ENCODE measurements around the gene NLRP9.

NLRP9 gene

DNA sequence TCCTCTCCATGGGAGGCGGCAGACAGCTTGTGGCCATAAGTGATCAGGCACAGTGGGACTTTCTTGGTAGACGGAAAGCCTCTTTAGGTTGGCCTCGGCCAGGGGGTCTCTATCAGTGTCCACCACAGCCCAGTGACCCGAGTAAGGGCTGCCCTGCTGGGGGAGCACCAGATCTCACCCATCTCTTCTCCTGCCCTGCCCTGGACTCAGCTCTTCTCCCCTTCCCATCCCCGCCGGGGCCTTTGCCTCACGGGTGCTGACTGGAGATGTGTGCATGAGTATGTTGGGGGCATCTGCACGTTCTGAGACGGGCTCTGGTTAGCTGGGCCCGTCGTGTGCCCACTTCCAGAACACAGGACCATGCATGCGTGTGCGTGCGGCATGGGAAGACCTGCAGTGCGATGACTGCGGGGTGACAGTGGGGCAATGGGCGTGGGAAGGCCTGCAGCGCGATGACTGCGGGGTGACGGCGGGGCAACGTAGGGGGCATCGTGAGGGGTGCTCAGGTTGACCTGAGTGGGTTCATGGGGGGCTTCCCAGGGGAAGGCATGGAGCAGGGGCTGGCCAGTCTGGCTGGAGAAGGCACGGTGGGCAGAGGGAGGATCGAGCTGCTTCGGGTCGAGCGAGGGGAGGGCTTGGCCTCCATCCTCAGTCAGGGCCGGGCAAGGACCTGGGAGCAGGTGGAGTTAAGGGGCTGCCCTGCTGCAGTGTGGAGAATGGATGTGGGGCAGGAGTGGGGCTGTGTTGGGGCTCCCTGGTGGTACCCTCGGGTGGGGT, 47.2 kb downstream of the NLRP9 start:
- no peak for DNase-seq (ENCODE audit: low read depth)
- H3K4me3 ChIP-seq (ENCODE audit: low read depth, low read length) = no peak overlapping the region
- TF ChIP-seq, protein P1, sequence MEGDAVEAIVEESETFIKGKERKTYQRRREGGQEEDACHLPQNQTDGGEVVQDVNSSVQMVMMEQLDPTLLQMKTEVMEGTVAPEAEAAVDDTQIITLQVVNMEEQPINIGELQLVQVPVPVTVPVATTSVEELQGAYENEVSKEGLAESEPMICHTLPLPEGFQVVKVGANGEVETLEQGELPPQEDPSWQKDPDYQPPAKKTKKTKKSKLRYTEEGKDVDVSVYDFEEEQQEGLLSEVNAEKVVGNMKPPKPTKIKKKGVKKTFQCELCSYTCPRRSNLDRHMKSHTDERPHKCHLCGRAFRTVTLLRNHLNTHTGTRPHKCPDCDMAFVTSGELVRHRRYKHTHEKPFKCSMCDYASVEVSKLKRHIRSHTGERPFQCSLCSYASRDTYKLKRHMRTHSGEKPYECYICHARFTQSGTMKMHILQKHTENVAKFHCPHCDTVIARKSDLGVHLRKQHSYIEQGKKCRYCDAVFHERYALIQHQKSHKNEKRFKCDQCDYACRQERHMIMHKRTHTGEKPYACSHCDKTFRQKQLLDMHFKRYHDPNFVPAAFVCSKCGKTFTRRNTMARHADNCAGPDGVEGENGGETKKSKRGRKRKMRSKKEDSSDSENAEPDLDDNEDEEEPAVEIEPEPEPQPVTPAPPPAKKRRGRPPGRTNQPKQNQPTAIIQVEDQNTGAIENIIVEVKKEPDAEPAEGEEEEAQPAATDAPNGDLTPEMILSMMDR (IDR thresholded peaks at IDR 0.05; ENCODE audit: control insufficient read depth, extremely low read depth, insufficient read depth) = no peak

DNA sequence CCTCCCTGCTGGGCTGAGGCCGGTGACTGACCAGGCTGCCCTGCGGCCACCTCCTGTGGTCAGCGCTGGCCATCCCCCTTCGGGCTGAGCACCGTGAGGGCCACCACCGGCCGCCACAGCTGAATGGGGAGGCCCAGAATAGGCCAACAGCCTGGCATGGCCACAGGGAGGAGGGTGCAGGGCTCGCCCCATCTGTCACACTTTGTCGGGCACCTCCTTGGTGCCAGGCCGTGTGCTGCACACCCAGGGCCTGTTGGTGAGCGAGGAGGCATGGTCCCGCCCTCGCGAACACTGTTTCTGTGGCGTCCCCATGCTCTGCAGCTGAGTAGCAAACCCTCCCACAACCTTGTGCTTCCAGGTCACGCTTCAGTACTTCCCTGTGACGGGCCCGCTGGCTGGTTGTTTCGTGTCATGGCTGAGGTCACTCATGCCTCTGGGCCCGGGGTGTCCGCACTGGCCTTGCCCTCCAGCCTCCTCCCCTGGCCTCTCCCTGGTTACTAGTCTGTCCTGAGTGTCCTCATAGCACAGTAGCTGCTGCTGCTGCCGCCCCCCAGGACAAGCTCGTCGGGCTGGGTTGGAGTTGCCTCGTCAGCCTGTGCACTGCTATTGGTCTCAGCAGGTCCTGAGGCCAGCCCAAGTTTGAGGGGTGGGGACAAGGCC, 48.0 kb downstream of the NLRP9 start:
- TF ChIP-seq, protein P1 (IDR thresholded peaks at IDR 0.05; ENCODE audit: control insufficient read depth, extremely low read depth, insufficient read depth) = no peak
- no peak overlapping the region for H3K4me3 ChIP-seq (ENCODE audit: low read depth, low read length)
- DNase-seq (ENCODE audit: low read depth) = no peak

DNA sequence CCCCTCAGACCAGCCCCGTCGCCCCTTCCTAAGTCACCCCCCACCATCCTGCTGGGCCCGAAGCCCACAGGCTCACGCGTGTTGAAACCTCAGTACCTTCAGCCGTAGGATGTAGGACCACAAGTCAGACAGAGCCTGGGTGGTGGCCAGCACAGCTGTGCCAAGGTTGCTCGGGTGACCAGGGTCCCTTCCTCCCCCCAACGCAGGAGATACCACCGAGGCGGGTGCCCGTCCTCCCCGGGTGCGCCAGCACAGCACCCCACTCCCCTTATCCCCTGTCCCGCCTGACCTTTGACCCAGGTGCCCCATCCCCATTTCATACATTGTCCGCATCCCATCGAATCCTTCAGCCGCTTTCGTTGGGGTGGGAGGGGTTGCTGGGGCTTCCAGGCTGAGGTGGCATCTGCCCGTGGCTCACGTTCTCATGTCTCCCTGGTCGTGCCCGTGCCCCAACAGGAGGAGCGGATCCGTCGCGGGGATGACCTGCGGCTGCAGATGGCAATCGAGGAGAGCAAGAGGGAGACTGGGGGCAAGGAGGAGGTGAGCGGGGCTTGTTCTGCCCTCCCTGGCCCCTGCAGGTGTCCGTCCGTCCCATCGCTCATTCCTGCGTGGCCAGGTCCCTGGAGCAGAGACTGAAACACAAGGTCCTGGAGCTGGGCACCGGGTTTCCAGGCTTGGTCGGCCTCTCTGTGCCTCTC, 48.6 kb downstream of the NLRP9 start:
- DNase-seq (ENCODE audit: low read depth) = no peak
- no peak overlapping the region for H3K4me3 ChIP-seq (ENCODE audit: low read depth, low read length)
- TF ChIP-seq, protein P1 (IDR thresholded peaks at IDR 0.05; ENCODE audit: control insufficient read depth, extremely low read depth, insufficient read depth) = no peak

DNA sequence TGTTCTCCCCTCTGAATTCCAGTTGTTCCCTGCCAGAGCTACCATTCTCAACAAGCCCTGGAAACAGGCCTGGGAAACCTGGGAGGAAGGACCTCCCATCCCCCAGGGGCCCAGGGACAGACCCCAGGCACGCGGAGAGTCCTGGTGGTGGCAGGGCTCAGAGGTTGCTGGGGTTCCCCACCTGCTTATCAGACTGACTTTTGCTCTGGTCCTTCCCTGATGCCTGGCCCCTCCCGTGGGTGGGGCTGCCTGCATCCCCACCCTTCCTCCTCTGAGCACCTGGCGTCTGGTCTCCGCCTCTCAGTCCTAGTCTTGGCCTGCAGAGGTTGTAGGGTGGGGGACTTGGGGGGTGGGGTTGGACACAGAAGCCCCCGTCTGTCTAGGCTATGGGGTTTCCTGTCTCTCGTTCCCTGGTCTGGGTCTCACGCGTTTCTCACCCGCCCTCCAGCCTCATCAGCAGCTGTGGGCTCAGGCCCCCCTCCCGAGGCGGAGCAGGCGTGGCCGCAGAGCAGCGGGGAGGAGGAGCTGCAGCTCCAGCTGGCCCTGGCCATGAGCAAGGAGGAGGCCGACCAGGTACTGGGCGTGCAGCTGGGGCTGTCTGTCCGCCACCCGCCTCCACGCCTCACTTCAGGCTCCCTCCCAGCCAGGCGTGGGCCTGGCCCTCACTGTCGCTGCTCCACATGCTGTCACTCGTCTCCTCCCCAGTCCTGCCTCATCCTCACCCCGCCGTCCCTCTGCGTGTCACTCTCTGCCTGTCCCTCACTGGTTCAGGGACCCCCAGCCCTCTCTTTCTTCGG, 49.6 kb downstream of the NLRP9 start:
- TF ChIP-seq, protein P1 (IDR thresholded peaks at IDR 0.05; ENCODE audit: control insufficient read depth, extremely low read depth, insufficient read depth) = no peak
- H3K4me3 ChIP-seq (ENCODE audit: low read depth, low read length) = no peak overlapping the region
- no peak for DNase-seq (ENCODE audit: low read depth)

DNA sequence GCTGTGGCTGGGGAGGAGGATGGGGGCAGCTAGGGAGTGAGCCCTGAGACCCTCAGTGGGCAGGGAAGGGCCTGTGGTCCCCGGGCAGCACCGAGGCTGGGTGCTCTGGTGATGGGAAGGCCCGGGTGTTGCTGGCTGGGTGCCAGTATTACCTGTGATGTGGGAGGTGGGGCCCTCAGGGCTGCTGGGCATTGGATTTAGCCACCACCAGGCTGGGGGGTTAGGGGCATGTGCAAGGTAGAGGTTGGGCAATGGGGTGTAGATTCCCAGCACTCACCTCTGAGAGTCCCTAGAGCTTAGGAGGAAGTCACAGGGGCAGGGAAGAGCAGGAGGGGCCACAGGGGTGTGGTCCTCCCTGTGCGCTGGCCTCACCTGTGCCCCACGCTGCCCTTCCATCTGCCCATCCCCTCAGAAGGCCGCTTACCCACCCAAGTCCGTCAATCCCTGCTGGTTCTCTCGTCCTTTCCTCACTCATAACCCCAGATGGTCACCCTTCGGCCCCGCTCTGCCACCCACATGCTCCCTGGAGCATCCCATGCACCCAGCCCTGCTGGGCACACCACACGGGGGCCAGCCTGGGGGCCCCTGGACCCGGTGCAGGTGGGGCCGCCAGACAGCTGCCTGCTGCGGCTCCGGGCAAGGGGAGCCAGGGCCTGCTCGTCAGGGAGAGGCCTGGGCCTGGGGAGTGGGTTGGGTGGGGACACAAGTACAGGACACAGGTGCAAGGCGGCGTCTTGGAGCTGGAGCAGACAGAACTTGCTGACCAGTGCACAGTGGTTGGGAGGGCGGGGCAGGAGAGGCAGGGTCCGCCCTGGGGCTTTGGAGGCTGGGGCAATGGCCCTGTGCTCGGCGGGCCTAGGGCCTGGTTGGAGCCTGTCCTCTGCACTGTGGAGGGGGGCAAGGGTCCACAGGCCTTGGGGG, 50.7 kb downstream of the NLRP9 start:
- TF ChIP-seq, protein P1 (IDR thresholded peaks at IDR 0.05; ENCODE audit: control insufficient read depth, extremely low read depth, insufficient read depth) = no peak
- DNase-seq (ENCODE audit: low read depth) = no peak
- no peak overlapping the region for H3K4me3 ChIP-seq (ENCODE audit: low read depth, low read length)

Measured in LNCaP clone FGC (cell line).